NCI-H2029 (cell line): ENCODE data around the gene CTBP1.
A peak's percentile ranks its signal among the peaks of the same experiment; 100 is the strongest.

ENCODE experiments used
- DNase-seq: peaks from one replicate; lab custom pipeline; 2025; lab: John Stamatoyannopoulos, UW

Gene CTBP1

GRCh38 chr4:1195891-1196401 lies 53.0 kb downstream of the CTBP1 start:
- DNase-seq, result no peak

DNA sequence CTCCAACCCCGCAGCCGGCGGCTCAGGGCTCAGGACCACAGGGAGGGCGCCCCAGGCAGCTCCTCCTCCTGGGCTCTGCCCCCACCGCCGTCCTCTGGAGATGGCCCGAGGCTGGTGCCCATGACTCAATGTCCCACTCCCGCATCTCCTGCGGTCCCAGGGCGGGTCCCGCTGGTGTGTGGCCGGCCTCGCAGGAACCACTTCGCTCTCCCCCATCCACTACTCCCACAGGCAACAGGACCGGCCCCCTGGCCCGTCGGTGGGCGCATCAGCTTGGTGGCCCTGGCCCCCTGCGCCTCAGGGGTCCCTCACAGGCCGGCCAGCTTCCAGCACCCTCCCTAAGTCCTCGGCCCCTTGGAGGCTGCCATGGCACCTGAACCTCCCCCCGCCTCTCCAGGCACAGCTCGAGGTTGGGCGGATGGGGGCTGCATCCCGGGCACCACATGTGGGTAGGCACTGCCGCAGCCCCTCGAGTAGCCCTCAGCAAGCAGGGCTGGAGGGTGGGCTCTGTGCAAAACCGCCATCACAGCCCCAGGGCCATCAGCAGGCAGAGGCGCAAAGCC lies 53.7 kb downstream of the CTBP1 start:
- DNase-seq, result no peak

DNA sequence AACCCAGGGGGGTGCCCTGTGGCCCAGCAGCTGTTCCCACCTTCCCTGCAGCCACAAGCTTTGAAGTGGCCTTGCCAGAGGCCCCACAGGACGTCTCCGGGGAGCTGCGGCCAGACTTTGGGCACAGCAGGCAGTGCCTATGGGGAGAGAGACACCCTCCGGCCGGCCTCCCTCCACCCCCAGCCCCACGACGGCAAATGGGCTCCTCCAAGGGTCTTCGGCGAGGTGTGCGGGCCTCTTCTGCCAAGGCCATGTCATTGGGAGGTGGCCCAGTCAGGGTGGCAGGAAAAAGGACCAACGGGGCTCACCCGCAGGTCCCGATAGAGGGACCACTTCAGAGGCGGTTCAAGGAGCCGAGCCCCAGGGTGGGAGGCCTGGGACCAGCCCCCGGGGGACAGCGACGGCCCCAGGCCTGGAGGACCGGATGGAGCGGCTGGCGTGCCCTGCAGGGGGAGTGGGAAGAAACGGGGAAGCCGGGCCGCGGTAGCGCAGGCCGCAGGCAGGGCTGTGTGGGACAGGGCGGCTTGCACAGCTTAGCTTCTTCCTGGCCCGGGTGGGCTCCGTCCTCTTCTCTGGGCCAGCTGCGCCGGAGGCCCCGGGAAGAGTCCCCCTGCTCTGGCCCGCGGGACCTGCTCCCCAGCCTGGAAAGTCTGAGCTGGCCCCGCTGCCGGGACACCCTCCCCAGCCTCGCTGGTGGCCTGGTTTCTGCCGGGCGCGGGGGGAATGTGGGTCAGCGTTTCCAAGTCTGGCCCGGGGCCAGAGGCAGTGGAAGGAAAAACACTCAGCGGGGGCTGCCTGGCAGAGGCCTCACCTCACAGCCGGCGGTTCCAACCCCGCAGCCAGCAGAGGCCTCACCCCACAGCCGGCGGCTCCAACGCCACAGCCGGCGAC lies 54.7 kb downstream of the CTBP1 start:
- no peak for DNase-seq

GRCh38 chr4:1193206-1194009 lies 55.5 kb downstream of the CTBP1 start:
- DNase-seq, result no peak

DNA sequence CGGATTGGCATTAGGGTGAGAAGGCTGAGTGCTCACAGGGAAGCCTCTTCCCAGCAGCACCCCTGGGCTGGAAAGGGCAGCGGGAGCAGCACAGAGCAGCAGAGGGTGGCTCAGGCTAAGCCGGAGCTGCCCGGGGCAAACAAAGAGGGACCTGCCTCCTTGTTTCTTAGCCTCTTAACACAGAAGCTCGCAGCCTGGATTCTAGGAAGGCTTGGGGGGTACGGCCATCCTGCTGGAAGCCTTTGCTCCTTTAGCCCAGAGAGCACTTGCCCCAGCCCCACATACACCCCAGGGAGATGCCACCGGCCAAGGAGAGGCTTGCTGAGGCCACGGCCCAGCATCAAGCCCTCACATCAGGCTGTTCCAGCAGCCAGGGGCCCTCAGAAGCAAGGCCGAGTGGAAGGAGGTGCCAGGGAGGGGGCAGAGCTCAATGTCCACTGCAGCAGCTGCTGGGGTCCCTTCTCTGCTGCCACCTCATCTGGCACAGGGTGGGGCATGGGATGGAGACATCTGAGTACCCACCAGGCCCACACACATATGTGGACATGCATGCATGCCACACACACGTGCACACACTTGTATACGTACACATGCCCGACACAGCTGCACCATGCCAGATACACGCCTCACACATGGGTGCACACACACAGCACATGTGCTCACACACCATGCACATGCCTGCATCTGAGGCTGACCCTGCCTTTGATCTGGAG lies 56.3 kb downstream of the CTBP1 start:
- DNase-seq, result no peak

DNA sequence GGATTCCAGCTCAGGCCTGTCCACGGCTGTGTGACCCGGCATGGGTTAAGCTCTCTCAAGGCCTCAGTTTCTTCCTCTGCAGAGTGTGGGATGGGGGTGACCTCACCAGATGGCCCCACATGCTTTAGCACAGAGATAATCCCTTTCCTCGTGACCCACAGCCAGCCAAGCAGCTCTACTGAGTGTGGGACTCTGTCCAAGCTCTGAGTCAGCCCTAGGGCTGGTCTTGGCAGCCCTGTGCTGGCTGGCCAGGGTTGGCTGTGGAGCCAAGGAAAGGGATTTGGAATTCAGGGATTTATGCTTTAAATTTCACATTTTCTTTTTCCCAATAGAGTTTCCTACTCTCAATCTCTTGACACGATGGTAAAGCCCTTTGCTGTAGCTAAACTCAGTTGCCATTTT lies 56.8 kb downstream of the CTBP1 start:
- DNase-seq, result peak; percentile 50

- DNase-seq, result no peak
Observed at GRCh38 chr4:1191621-1192020, 57.3 kb downstream of the CTBP1 start.

GRCh38 chr4:1187182-1187581 lies 61.7 kb downstream of the CTBP1 start:
- DNase-seq, result no peak

DNA sequence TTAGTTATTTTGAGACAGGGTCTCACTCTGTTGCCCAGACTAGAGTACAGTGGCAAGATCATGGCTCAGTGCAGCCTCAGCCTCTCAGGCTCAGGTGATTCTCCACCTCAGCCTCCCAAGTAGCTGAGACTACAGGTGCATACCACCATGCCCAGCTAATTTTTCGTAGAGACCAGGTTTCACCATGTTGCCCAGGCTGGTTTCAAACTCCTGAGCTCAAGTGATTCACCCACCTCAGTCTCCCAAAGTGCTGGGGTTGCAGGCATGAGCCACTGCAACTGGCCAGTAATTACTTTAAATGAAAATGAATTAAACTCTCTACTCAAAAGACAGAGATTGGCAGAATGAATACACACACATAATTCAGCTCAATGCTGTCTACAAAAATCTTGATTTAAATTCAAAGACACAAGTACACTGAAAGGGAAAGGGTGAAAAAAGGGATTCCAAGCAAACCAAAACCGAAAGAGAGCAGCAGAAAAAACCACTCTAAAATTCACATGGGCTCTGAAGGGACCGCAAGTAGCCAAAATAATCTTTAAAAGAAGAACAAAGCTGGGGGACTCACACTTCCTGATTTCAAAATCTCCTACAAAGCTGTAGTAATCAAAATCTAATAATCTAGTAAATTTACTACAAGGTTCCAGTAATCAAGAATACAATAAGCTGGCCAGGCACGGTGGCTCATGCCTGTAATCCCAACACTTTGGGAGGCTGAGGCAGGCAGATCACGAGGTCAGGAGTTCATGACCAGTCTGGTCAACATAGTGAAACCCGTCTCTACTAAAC lies 64.8 kb downstream of the CTBP1 start:
- no peak for DNase-seq

- DNase-seq, result no peak
Observed at GRCh38 chr4:1182313-1182712, 66.6 kb downstream of the CTBP1 start.

GRCh38 chr4:1180663-1181062 lies 68.3 kb downstream of the CTBP1 start:
- DNase-seq, result no peak

DNA sequence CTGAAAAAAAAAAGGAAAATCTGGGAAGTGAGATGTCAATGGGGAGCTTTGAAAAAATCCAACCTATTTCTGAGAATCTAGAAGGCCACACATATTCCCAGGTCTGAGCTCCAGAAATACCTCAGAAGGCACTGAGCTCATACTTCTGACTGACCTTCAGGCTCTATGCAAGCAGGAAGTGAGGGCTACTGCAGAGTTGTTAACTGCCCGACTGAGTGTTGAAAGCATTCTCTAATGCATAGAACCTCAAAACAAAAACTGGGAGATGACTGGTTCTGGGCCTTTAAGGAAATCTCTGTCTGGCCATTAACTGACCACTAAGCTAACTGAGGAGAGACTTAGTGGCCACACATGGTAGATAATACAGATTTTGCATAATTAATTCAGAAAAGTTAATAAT lies 69.0 kb downstream of the CTBP1 start:
- no peak for DNase-seq

GRCh38 chr4:1179089-1179441 lies 69.9 kb downstream of the CTBP1 start:
- DNase-seq, result peak; percentile 32

DNA sequence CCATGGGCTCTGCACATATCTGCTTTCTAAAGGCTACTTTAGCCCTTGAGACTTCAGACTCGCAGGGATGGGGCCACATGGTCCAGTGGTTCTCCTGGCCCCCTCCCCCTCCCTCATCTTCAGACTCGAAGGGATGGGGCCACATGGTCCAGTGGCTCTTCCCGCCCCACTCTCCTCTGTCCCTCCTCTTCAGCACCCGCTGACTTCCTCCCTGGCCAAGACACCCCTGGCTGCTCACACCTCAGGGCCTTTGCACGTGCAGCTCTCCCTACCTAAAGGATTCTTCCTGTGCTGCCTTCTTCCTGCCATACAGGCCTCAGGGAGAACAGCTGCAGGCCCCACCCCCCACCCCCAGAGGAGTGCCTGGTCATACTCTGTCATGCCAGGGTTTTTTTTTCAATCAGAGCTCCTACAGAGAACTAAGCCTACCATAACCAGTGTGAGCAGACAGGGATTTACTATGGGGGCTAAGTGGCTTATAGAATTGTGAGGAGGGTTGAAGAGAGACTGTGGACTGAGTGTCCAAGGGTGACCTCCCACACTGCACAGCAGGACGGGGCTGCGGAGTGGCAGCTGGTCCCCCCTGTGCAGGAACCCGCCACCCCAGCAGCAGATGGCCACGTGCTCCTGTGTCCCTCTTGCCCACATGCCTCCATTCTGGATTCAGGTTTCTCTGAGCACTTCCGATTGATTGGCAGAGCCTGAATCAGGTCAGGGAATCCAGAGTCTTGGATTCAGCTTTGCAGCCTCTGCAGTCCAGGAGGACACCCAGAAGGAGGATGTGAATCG lies 70.4 kb downstream of the CTBP1 start:
- DNase-seq, result no peak

GRCh38 chr4:1177274-1178141 lies 71.4 kb downstream of the CTBP1 start:
- no peak for DNase-seq

- no peak for DNase-seq
Observed at GRCh38 chr4:1176398-1177273, 72.3 kb downstream of the CTBP1 start.

- no peak for DNase-seq
Observed at GRCh38 chr4:1175635-1176229, 73.2 kb downstream of the CTBP1 start.
